ENCODE data around the gene SV2B. TPM values are rescaled to one million over a fixed set of nuclear protein-coding genes. Genes with fewer than 3 reads are reported as not detected.

Gene SV2B
- total RNA-seq, 1 experiment from 2014 or later, result not detected

DNA sequence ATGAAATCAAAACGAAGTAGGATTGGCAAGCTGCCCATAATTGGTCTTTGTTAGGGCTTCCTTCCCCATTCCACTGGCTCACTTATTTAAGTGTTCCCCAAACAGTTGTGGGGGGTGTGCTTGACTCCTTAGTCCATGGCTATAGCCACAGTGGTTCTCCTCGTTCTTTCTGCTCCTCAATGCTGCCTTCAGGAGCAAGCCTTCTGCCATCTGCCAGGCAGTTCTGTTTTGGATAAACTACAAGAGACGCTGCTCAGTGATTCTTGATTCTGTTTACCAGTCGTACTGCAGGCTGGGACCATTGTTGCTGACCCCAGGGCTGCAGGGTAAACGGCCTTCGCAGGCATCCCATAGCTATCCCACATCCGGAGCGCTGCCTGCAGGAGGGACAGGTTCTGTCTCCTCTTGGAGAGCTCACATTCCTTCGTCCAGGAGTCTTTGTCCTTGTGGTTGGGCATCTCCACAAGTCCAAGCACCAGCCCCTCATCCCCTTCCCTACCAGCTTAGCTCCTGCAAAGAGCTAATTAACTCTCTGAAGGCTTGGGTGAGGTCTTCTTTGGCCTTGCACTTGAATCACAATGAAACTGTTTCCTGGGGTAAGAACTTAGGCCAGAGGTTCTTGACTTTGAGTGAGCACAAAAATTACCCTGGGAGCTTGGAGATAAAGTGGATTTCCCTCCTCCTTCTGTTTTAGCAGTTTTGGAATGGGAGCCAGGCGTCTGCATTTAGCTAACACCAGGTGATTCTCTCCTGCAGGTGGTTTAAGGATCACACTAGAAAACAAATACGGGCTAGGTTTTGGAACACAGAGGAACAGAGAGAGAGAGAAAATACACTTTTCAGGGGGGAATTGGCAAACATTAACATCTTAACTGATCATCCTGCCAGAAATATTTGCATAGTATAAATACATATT is 114.9 kb downstream of the SV2B start:
- ATAC-seq (no peak), DNase-seq (ENCODE audit: low read depth, low spot score) (no peak)
- Histone ChIP-seq H4K20me1 (ENCODE audit: insufficient read depth) (no peaks in the 10 kb centered on the region), H3K4me2 (ENCODE audit: low read length) (no peak overlapping the region), H3K9ac (ENCODE audit: low read length) (no peak overlapping the region), H3K9me3 (ENCODE audit: control insufficient read depth in 1 of 2, insufficient read depth in 1 of 2, low read depth in 1 of 2, low read length in 2 of 2) (no peaks in the 10 kb centered on the region), H3K9me2 (ENCODE audit: insufficient read depth) (no peaks in the 10 kb centered on the region), H3K4me3 (replicated peaks in 1 of 2; ENCODE audit: low read depth in 1 of 2, low read length in 2 of 2) (no peak overlapping the region), H3K4me1 (ENCODE audit: control insufficient read depth in 1 of 2, insufficient read depth in 2 of 2, low read length in 2 of 2) (no peaks in the 10 kb centered on the region), H3K27ac (ENCODE audit: low read depth, low read length) (no peak overlapping the region), H3K79me2 (ENCODE audit: insufficient read depth, low read length) (no peaks in the 10 kb centered on the region), H2AFZ (ENCODE audit: low read depth, low read length, poor library complexity, severe bottlenecking) (no peak overlapping the region), H3K36me3 (ENCODE audit: control insufficient read depth in 1 of 2, insufficient read depth in 2 of 2, low read length in 2 of 2) (no peaks in the 10 kb centered on the region), H3K27me3 (ENCODE audit: insufficient read depth, low read length) (peaks cover 38% of the 10 kb centered on the region)
- intact Hi-C loops (cut with micrococcal nuclease), result no loop called here
- TF ChIP-seq SRF (IDR thresholded peaks at IDR 0.05; ENCODE audit: low read depth) (no peak), TCF7L2 (IDR thresholded peaks at IDR 0.05; ENCODE audit: borderline replicate concordance, extremely low read depth, insufficient read depth, insufficient read length) (no peak), EGR1 (IDR thresholded peaks at IDR 0.05; ENCODE audit: low read depth) (no peak), RAD21 (IDR thresholded peaks at IDR 0.05; ENCODE audit: low read depth) (no peak), POLR2AphosphoS5 (IDR thresholded peaks at IDR 0.05; ENCODE audit: low read depth, low read length) (no peak), YY1 (IDR thresholded peaks at IDR 0.05; ENCODE audit: extremely low read depth, insufficient replicate concordance, low read depth, low read length) (no peak), POLR2A (IDR thresholded peaks at IDR 0.05; ENCODE audit: borderline replicate concordance, extremely low read depth, insufficient read depth, insufficient read length) (no peak), ZFX (IDR thresholded peaks at IDR 0.05) (no peak), FOSL1 (IDR thresholded peaks at IDR 0.05; ENCODE audit: low read depth) (no peak)
- TF ChIP-seq, protein P1, sequence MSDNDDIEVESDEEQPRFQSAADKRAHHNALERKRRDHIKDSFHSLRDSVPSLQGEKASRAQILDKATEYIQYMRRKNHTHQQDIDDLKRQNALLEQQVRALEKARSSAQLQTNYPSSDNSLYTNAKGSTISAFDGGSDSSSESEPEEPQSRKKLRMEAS (IDR thresholded peaks at IDR 0.05), result no peak
- TF ChIP-seq, protein P2, sequence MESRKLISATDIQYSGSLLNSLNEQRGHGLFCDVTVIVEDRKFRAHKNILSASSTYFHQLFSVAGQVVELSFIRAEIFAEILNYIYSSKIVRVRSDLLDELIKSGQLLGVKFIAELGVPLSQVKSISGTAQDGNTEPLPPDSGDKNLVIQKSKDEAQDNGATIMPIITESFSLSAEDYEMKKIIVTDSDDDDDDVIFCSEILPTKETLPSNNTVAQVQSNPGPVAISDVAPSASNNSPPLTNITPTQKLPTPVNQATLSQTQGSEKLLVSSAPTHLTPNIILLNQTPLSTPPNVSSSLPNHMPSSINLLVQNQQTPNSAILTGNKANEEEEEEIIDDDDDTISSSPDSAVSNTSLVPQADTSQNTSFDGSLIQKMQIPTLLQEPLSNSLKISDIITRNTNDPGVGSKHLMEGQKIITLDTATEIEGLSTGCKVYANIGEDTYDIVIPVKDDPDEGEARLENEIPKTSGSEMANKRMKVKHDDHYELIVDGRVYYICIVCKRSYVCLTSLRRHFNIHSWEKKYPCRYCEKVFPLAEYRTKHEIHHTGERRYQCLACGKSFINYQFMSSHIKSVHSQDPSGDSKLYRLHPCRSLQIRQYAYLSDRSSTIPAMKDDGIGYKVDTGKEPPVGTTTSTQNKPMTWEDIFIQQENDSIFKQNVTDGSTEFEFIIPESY (IDR thresholded peaks at IDR 0.05; ENCODE audit: extremely low read depth, insufficient replicate concordance, low read length), result no peak
- TF ChIP-seq, protein P3, sequence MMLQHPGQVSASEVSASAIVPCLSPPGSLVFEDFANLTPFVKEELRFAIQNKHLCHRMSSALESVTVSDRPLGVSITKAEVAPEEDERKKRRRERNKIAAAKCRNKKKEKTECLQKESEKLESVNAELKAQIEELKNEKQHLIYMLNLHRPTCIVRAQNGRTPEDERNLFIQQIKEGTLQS (IDR thresholded peaks at IDR 0.05), result no peak
- TF ChIP-seq, protein P4, sequence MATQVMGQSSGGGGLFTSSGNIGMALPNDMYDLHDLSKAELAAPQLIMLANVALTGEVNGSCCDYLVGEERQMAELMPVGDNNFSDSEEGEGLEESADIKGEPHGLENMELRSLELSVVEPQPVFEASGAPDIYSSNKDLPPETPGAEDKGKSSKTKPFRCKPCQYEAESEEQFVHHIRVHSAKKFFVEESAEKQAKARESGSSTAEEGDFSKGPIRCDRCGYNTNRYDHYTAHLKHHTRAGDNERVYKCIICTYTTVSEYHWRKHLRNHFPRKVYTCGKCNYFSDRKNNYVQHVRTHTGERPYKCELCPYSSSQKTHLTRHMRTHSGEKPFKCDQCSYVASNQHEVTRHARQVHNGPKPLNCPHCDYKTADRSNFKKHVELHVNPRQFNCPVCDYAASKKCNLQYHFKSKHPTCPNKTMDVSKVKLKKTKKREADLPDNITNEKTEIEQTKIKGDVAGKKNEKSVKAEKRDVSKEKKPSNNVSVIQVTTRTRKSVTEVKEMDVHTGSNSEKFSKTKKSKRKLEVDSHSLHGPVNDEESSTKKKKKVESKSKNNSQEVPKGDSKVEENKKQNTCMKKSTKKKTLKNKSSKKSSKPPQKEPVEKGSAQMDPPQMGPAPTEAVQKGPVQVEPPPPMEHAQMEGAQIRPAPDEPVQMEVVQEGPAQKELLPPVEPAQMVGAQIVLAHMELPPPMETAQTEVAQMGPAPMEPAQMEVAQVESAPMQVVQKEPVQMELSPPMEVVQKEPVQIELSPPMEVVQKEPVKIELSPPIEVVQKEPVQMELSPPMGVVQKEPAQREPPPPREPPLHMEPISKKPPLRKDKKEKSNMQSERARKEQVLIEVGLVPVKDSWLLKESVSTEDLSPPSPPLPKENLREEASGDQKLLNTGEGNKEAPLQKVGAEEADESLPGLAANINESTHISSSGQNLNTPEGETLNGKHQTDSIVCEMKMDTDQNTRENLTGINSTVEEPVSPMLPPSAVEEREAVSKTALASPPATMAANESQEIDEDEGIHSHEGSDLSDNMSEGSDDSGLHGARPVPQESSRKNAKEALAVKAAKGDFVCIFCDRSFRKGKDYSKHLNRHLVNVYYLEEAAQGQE (IDR thresholded peaks at IDR 0.05; ENCODE audit: low read depth), result no peak
- ChIA-PET POLR2A (no interaction called here), CTCF (interaction anchor here (1.4 kb wide), 1 partner anchor 9 kb away, joined by 4 read pairs; no protein-coding TSS in a partner anchor), RAD21 (ENCODE audit: low non-redundant PET in 1 of 2, low total read pairs in 2 of 2, uncharacterized antibody in 2 of 2, unreplicated experiment in 2 of 2) (no interaction called here)
- no TSS peak for BruUV-seq (replicated peaks)
